Caco-2 (cell line): ENCODE results near the gene COQ5. TPM values are rescaled to one million over a fixed set of nuclear protein-coding genes. Genes with fewer than 3 reads are reported as not detected.
A peak's percentile ranks its signal among the peaks of the same experiment; 100 is the strongest.

Experiments used
- BruUV-seq: library from RNA; stranded (reverse); fragments of 400-500 nt; replicated peaks from 2 replicates; lab custom pipeline; 2021; lab: Mats Ljungman, UMichigan
- CTCF ChIA-PET: fragments of 300-600 bp; sonication (Branson Sonifier 250); formaldehyde crosslinking; loops from one replicate; lab custom pipeline; 2022; ENCODE audit warnings: antibody characterized with exemption; lab: Charles Lee
- POLR2A ChIA-PET: fragments of 300-600 bp; sonication (Branson Sonifier 250); formaldehyde crosslinking; loops from one replicate; lab custom pipeline; 2022; ENCODE audit warnings: antibody characterized with exemption; lab: Charles Lee
- DNase-seq, 2 experiments: peaks; one replicate each; pipeline versions ENCODE4 v3.0.0 to v3.0.0-alpha.2; 2020 to 2022
- H3K27me3 ChIP-seq: replicated peaks from 2 replicates; pipeline ENCODE4 v1.6.0; 2011; ENCODE audit warnings: low read length; ENCODE audit not compliant: control insufficient read depth, insufficient read depth
- H3K36me3 ChIP-seq: 2 replicates; pipeline ENCODE4 v1.5.1; 2011; ENCODE audit warnings: low read length; ENCODE audit not compliant: control insufficient read depth, insufficient read depth
- H3K4me1 ChIP-seq: fragments of 250-450 bp; sonication (Bioruptor Pico); 2 replicates; pipeline ENCODE4 v1.5.1; 2020; ENCODE audit warnings: mild to moderate bottlenecking
- H3K4me3 ChIP-seq: 2 replicates; pipeline ENCODE4 v1.5.1; 2011; ENCODE audit warnings: low read depth, mild to moderate bottlenecking, control low read depth, low read length
- H3K9me3 ChIP-seq: fragments of 250-450 bp; sonication (Bioruptor Pico); 2 replicates; pipeline ENCODE4 v1.5.1; 2020; ENCODE audit warnings: mild to moderate bottlenecking, moderate library complexity
- H3K27ac Mint-ChIP-seq: one replicate; pipeline ENCODE4 v1.8.0; 2022; ENCODE audit warnings: mixed read lengths; ENCODE audit not compliant: unreplicated experiment
- H3K27me3 Mint-ChIP-seq: one replicate; pipeline ENCODE4 v1.8.0; 2022; ENCODE audit warnings: mixed read lengths; ENCODE audit not compliant: insufficient read depth, unreplicated experiment
- H3K36me3 Mint-ChIP-seq: one replicate; pipeline ENCODE4 v1.8.0; 2022; ENCODE audit warnings: mild to moderate bottlenecking, mixed read lengths; ENCODE audit not compliant: insufficient read depth, unreplicated experiment
- H3K4me1 Mint-ChIP-seq: one replicate; pipeline ENCODE4 v1.8.0; 2022; ENCODE audit warnings: low read depth, mixed read lengths; ENCODE audit not compliant: unreplicated experiment
- H3K4me3 Mint-ChIP-seq: one replicate; pipeline ENCODE4 v1.8.0; 2022; ENCODE audit warnings: mild to moderate bottlenecking, moderate library complexity, mixed read lengths; ENCODE audit not compliant: unreplicated experiment
- H3K9me3 Mint-ChIP-seq: one replicate; pipeline ENCODE4 v1.8.0; 2022; ENCODE audit warnings: mixed read lengths; ENCODE audit not compliant: unreplicated experiment
- intact Hi-C: fragments of 100-400 bp; cut with micrococcal nuclease; formaldehyde crosslinking; loops from one replicate; pipeline ENCODE4 v1.10.0; 2022; ENCODE audit not compliant: unreplicated experiment
- total RNA-seq: library from RNA; stranded (reverse); gene quantifications from 2 replicates; pipeline ENCODE4 v1.2.3, GENCODE V29; 2022
- TF ChIP-seq, protein P1 (sequence below), 2 experiments: fragments of 200-600 bp in 1 of 2; IDR thresholded peaks; 1 replicate in 1 of 2; 2 replicates in 1 of 2; pipeline versions ENCODE4 v1.5.1 to v1.8.0; 2011 to 2022; ENCODE audit warnings: antibody characterized with exemption in 1 of 2, control low read depth in 1 of 2, inconsistent platforms in 1 of 2, low read depth in 1 of 2, low read length in 1 of 2, mild to moderate bottlenecking in 1 of 2, moderate library complexity in 1 of 2; ENCODE audit not compliant: insufficient read depth in 1 of 2, severe bottlenecking in 1 of 2, unreplicated experiment in 1 of 2

Gene COQ5
- total RNA-seq, 1 experiment from 2014 or later: 20.7 TPM

DNA sequence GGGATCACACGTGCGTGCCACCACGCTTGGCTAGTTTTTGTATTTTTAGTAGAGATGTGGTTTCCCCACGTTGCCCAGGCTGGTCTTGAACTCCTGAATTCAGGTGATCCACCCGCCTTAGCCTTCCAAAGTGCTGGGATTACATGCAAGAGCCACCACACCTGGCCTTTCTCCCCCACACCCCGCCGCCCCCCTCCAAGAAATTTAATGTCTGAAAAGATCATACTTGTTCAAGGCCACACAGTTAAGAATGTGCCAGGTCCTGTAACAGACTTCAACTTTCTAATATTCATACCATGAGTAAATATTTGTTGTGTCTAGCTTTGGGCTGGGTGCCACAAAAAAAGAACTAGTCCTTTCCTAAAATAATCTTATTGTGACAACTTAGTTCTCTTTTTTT lies 73.7 kb downstream of the COQ5 start:
- Mint-ChIP-seq H3K4me1 (no peaks in the 10 kb centered on the region), H3K27me3 (no peaks in the 10 kb centered on the region), H3K27ac (no peak overlapping the region), H3K4me3 (no peak overlapping the region), H3K36me3 (peaks cover 85% of the 10 kb centered on the region), H3K9me3 (no peaks in the 10 kb centered on the region)
- TF ChIP-seq, protein P1, sequence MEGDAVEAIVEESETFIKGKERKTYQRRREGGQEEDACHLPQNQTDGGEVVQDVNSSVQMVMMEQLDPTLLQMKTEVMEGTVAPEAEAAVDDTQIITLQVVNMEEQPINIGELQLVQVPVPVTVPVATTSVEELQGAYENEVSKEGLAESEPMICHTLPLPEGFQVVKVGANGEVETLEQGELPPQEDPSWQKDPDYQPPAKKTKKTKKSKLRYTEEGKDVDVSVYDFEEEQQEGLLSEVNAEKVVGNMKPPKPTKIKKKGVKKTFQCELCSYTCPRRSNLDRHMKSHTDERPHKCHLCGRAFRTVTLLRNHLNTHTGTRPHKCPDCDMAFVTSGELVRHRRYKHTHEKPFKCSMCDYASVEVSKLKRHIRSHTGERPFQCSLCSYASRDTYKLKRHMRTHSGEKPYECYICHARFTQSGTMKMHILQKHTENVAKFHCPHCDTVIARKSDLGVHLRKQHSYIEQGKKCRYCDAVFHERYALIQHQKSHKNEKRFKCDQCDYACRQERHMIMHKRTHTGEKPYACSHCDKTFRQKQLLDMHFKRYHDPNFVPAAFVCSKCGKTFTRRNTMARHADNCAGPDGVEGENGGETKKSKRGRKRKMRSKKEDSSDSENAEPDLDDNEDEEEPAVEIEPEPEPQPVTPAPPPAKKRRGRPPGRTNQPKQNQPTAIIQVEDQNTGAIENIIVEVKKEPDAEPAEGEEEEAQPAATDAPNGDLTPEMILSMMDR (IDR thresholded peaks at IDR 0.05; ENCODE audit: insufficient read depth in 1 of 2, low read depth in 1 of 2, low read length in 1 of 2, severe bottlenecking in 1 of 2, unreplicated experiment in 1 of 2): no peak
- intact Hi-C loops: no loop called here
- ChIA-PET CTCF (no interaction called here), POLR2A (no interaction called here)
- H3K36me3 ChIP-seq: peaks cover 5% of the 10 kb centered on the region
- no peak for DNase-seq
- no TSS peak for BruUV-seq
- H3K4me3 ChIP-seq: no peak overlapping the region
- H3K27me3 ChIP-seq: no peaks in the 10 kb centered on the region
- no peaks in the 10 kb centered on the region for H3K9me3 ChIP-seq
- H3K4me1 ChIP-seq: peaks cover 12% of the 10 kb centered on the region

DNA sequence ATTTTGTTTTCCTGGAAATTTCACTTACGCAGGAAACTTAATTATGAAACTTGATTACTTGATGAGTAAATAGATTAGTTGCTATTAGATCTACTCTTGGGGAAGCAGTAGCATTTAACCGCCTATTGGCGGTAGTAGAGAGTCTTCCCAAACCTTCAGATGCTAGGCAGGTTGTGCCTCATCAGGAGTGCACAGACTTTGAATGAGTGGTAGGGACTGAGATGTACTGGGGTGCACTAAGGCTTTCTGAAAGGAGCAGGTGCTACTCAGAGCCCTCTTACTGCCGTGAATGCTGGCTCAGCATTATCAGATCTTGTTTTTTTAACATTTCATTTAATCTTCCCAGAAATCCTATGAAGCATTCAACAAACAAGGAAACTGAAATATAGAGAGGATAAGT lies 75.0 kb downstream of the COQ5 start:
- Histone ChIP-seq H3K9me3 (no peaks in the 10 kb centered on the region), H3K36me3 (peaks cover 6% of the 10 kb centered on the region), H3K4me1 (peaks cover 12% of the 10 kb centered on the region), H3K27me3 (no peaks in the 10 kb centered on the region), H3K4me3 (no peak overlapping the region)
- no peak overlapping the region for H3K4me3 Mint-ChIP-seq
- BruUV-seq: no TSS peak
- no peak for DNase-seq
- peaks cover 85% of the 10 kb centered on the region for H3K36me3 Mint-ChIP-seq
- intact Hi-C loops: no loop called here
- CTCF ChIA-PET: interaction anchor here (1.1 kb wide), 2 partner anchors 12 to 24 kb away, joined by 4 to 6 read pairs; no protein-coding TSS in a partner anchor
- no peaks in the 10 kb centered on the region for H3K9me3 Mint-ChIP-seq
- no peaks in the 10 kb centered on the region for H3K4me1 Mint-ChIP-seq
- H3K27ac Mint-ChIP-seq: no peak overlapping the region
- POLR2A ChIA-PET: interaction anchor here (0.6 kb wide), 1 partner anchor 137 kb away, joined by 5 read pairs; no protein-coding TSS in a partner anchor
- no peaks in the 10 kb centered on the region for H3K27me3 Mint-ChIP-seq
- TF ChIP-seq, protein P1 (IDR thresholded peaks at IDR 0.05; ENCODE audit: insufficient read depth in 1 of 2, low read depth in 1 of 2, low read length in 1 of 2, severe bottlenecking in 1 of 2, unreplicated experiment in 1 of 2): peak; percentile 36 to 49

Other genes with a start within 250 kb of the COQ5 start
- gene RNU4-2, start 237.3 kb downstream of the COQ5 start, total RNA-seq: 3,944 and 3,946 TPM in 2 replicates
- gene RNU4-1, start 235.9 kb downstream of the COQ5 start, total RNA-seq: 3,380 and 3,645 TPM in 2 replicates
- gene SIRT4, start 226.8 kb downstream of the COQ5 start, total RNA-seq: 2.1 and 3.6 TPM in 2 replicates
- not detected in 2 replicates for gene PLA2G1B, start 201.4 kb downstream of the COQ5 start, total RNA-seq
- gene MSI1, start 160.0 kb downstream of the COQ5 start, total RNA-seq: 21.7 and 24.8 TPM in 2 replicates
- gene COX6A1, start 91.0 kb downstream of the COQ5 start, total RNA-seq: 474 and 492 TPM in 2 replicates
- gene TRIAP1, start 82.8 kb downstream of the COQ5 start, total RNA-seq: 34.5 and 36.7 TPM in 2 replicates
- gene GATC, start 82.7 kb downstream of the COQ5 start, total RNA-seq: 30.9 and 33.2 TPM in 2 replicates
- 240 and 244 TPM in 2 replicates for gene SRSF9, start 59.4 kb downstream of the COQ5 start, total RNA-seq
- gene DYNLL1, start 33.0 kb downstream of the COQ5 start, total RNA-seq: 323 and 324 TPM in 2 replicates
- 133 and 164 TPM in 2 replicates for gene RNF10, start 5.2 kb upstream of the COQ5 start, total RNA-seq
- gene POP5, start 52.2 kb upstream of the COQ5 start, total RNA-seq: 49.5 and 53.9 TPM in 2 replicates
- 0.95 and 1.0 TPM in 2 replicates for gene CABP1, start 111.5 kb upstream of the COQ5 start, total RNA-seq
- gene MLEC, start 158.0 kb upstream of the COQ5 start, total RNA-seq: 143 and 150 TPM in 2 replicates
- gene UNC119B, start 181.3 kb upstream of the COQ5 start, total RNA-seq: 39.1 and 44.4 TPM in 2 replicates
- 12.5 and 13.1 TPM in 2 replicates for gene ACADS, start 196.7 kb upstream of the COQ5 start, total RNA-seq